Suppressor macrophage treated with lipopolysaccharide for 1 hour (primary cell): ENCODE results near the gene MRPS10.

Experiments used
- DNase-seq, 3 donors: peaks; one replicate each; pipeline ENCODE4 v3.0.0-alpha.2; 2020 to 2022

MRPS10 gene

GRCh38 chr6:42217519-42218367 is at the start of gene MRPS10:
MRPS10 (minus strand) TSS chr6:42217861; CDS start chr6:42217849, 12 bp downstream.
- peak; percentile 94 to 97 (median 95) for DNase-seq

- no peak for DNase-seq
These were observed 48.9 kb upstream of the MRPS10 start for GRCh38 chr6:42266538-42266937.

GRCh38 chr6:42264852-42265390 is 47.3 kb upstream of the MRPS10 start:
- no peak for DNase-seq

GRCh38 chr6:42264162-42264851 is 46.6 kb upstream of the MRPS10 start:
- no peak for DNase-seq

GRCh38 chr6:42263165-42263728 is 45.6 kb upstream of the MRPS10 start:
- no peak for DNase-seq

GRCh38 chr6:42260972-42261371 is 43.3 kb upstream of the MRPS10 start:
- peak; percentile 12 to 34 (median 19) for DNase-seq

- DNase-seq = no peak
These were observed 42.8 kb upstream of the MRPS10 start for GRCh38 chr6:42260396-42260888.

GRCh38 chr6:42259841-42260395 is 42.3 kb upstream of the MRPS10 start:
- DNase-seq = no peak

- peak in 1 of 3 donors; percentile 5 for DNase-seq
These were observed 41.6 kb upstream of the MRPS10 start for GRCh38 chr6:42259286-42259685.

- DNase-seq = no peak
These were observed 40.0 kb upstream of the MRPS10 start for GRCh38 chr6:42257614-42258013.

GRCh38 chr6:42257063-42257462 is 39.4 kb upstream of the MRPS10 start:
- no peak for DNase-seq

GRCh38 chr6:42255050-42255449 is 37.4 kb upstream of the MRPS10 start:
- DNase-seq = no peak

GRCh38 chr6:42254505-42254904 is 36.8 kb upstream of the MRPS10 start:
- no peak for DNase-seq

GRCh38 chr6:42251911-42252637 is 34.4 kb upstream of the MRPS10 start:
- DNase-seq = peak in 2 of 3 donors; percentile 4

- no peak for DNase-seq
These were observed 33.8 kb upstream of the MRPS10 start for GRCh38 chr6:42251500-42251899.

GRCh38 chr6:42250274-42250931 is 32.7 kb upstream of the MRPS10 start:
- DNase-seq = no peak

GRCh38 chr6:42249279-42249678 is 31.6 kb upstream of the MRPS10 start:
- peak; percentile 13 to 41 (median 21) for DNase-seq

- DNase-seq = no peak
These were observed 25.4 kb upstream of the MRPS10 start for GRCh38 chr6:42243046-42243445.

- DNase-seq = no peak
These were observed 24.3 kb upstream of the MRPS10 start for GRCh38 chr6:42241915-42242314.

GRCh38 chr6:42239736-42240375 is 22.2 kb upstream of the MRPS10 start:
- no peak for DNase-seq

- DNase-seq = no peak
These were observed 21.7 kb upstream of the MRPS10 start for GRCh38 chr6:42239333-42239732.
